GM10266 (cell line): ENCODE results near the gene SEZ6.

Source experiments
- DNase-seq: peaks from one replicate; pipeline ENCODE4 v3.0.0; 2012; ENCODE audit errors: extremely low spot score
- CTCF ChIP-seq: IDR thresholded peaks from 2 replicates; pipeline ENCODE4 v1.5.1; 2012; ENCODE audit warnings: mild to moderate bottlenecking, low read depth; ENCODE audit not compliant: control insufficient read depth, insufficient read depth; ENCODE audit errors: missing control alignments

SEZ6 gene

GRCh38 chr17:28954886-28955285 lies 50.9 kb downstream of the SEZ6 start:
- TF ChIP-seq CTCF: no peak
- no peak for DNase-seq

GRCh38 chr17:28953444-28954118 lies 52.3 kb downstream of the SEZ6 start:
- DNase-seq: peak; percentile 56
- peak; percentile 82 for TF ChIP-seq CTCF

GRCh38 chr17:28951991-28952975 lies 53.5 kb downstream of the SEZ6 start:
- peak; percentile 93 for DNase-seq
- TF ChIP-seq CTCF: no peak

- no peak for TF ChIP-seq CTCF
- DNase-seq: peak; percentile 96
These were observed 54.3 kb downstream of the SEZ6 start, which contains the start of gene PHF12 for GRCh38 chr17:28951428-28951990. PHF12 (minus strand) TSS chr17:28951518; CDS start chr17:28950960, 558 bp downstream.

- DNase-seq: no peak
- TF ChIP-seq CTCF: no peak
These were observed 54.9 kb downstream of the SEZ6 start for GRCh38 chr17:28950752-28951427.

- no peak for TF ChIP-seq CTCF
- peak; percentile 41 for DNase-seq
These were observed 55.6 kb downstream of the SEZ6 start for GRCh38 chr17:28950017-28950751.
